SK-N-SH (cell line): ENCODE results near the gene TFB1M. TPM values are rescaled to one million over a fixed set of nuclear protein-coding genes. Genes with fewer than 3 reads are reported as not detected.
A peak's percentile ranks its signal among the peaks of the same experiment; 100 is the strongest.

Source experiments
- CTCF ChIA-PET: fragments of 300-600, 350-600 bp; formaldehyde crosslinking; extraction: SDS; loops from one replicate; lab custom pipeline; 2021; lab: Yijun Ruan, JAX
- POLR2A ChIA-PET: fragments of 350-600 bp; sonication (Branson Sonifier 250); formaldehyde crosslinking; extraction: SDS; loops from one replicate; lab custom pipeline; 2020; ENCODE audit warnings: antibody characterized with exemption, inconsistent platforms; lab: Yijun Ruan, JAX
- DNase-seq: peaks from one replicate; pipeline ENCODE4 v3.0.0; 2012
- H2AFZ ChIP-seq: fragments of 200-600 bp; sonication (generic); 2 replicates; pipeline ENCODE4 v1.8.1; 2016; ENCODE audit warnings: antibody characterized with exemption, mild to moderate bottlenecking, low read depth
- H3F3A ChIP-seq: fragments of 200-600 bp; sonication (generic); replicated peaks from 2 replicates; pipeline ENCODE3; 2016; ENCODE audit warnings: antibody characterized with exemption, mild to moderate bottlenecking; ENCODE audit not compliant: insufficient read depth
- H3K27ac ChIP-seq, 2 experiments: fragments of 200-500 bp in 1 of 2; fragments of 200-600 bp in 1 of 2; sonication (Bioruptor generic) in 1 of 2; sonication (generic), shearing (Covaris generic) in 1 of 2; 2 replicates each; pipeline versions ENCODE4 v1.5.1 to v1.6.1; 2014 to 2016; ENCODE audit warnings: low read depth in 2 of 2, inconsistent platforms in 1 of 2, low read length in 1 of 2, mild to moderate bottlenecking in 1 of 2, mixed read lengths in 1 of 2
- H3K27me3 ChIP-seq: fragments of 200-600 bp; sonication (generic), shearing (Covaris generic); 2 replicates; pipeline ENCODE4 v1.6.1; 2016; ENCODE audit warnings: mixed run types; ENCODE audit not compliant: insufficient read depth
- H3K36me3 ChIP-seq, 2 experiments: fragments of 200-500 bp in 1 of 2; fragments of 200-600 bp in 1 of 2; sonication (Bioruptor generic) in 1 of 2; sonication (generic) in 1 of 2; replicated peaks in 1 of 2; 2 replicates each; pipeline versions ENCODE3 to v1.5.1; 2014 to 2016; ENCODE audit warnings: low read length in 1 of 2, mild to moderate bottlenecking in 1 of 2; ENCODE audit not compliant: insufficient read depth in 2 of 2, control insufficient read depth in 1 of 2
- H3K4me1 ChIP-seq, 2 experiments: fragments of 200-500 bp in 1 of 2; fragments of 200-600 bp in 1 of 2; sonication (Bioruptor generic) in 1 of 2; sonication (generic), shearing (Covaris generic) in 1 of 2; 2 replicates each; pipeline versions ENCODE4 v1.5.1 to v1.6.1; 2014 to 2016; ENCODE audit warnings: low read depth in 1 of 2, low read length in 1 of 2, mixed run types in 1 of 2; ENCODE audit not compliant: insufficient read depth in 2 of 2, control insufficient read depth in 1 of 2
- H3K4me2 ChIP-seq: fragments of 200-600 bp; sonication (generic), shearing (Covaris generic); 2 replicates; pipeline ENCODE4 v1.6.1; 2017; ENCODE audit warnings: mixed run types
- H3K4me3 ChIP-seq, 2 experiments: fragments of 200-500 bp in 1 of 2; fragments of 200-600 bp in 1 of 2; sonication (Bioruptor generic) in 1 of 2; sonication (generic), shearing (Covaris generic) in 1 of 2; 2 replicates each; pipeline versions ENCODE4 v1.5.1 to v1.8.1; 2014 to 2016; ENCODE audit warnings: low read depth in 2 of 2, inconsistent platforms in 1 of 2, low read length in 1 of 2, mild to moderate bottlenecking in 1 of 2, mixed read lengths in 1 of 2, moderate library complexity in 1 of 2
- H3K79me2 ChIP-seq: fragments of 200-600 bp; sonication (generic); 2 replicates; pipeline ENCODE4 v1.8.1; 2017; ENCODE audit warnings: mild to moderate bottlenecking; ENCODE audit not compliant: insufficient read depth
- H3K9ac ChIP-seq: fragments of 200-600 bp; sonication (generic); 2 replicates; pipeline ENCODE4 v1.6.1; 2017; ENCODE audit warnings: mixed run types
- H3K9me2 ChIP-seq: fragments of 200-600 bp; sonication (generic); 2 replicates; pipeline ENCODE4 v1.6.1; 2017; ENCODE audit warnings: mixed run types
- H3K9me3 ChIP-seq: fragments of 200-600 bp; sonication (generic); 2 replicates; pipeline ENCODE4 v1.6.1; 2017; ENCODE audit warnings: mixed run types, mild to moderate bottlenecking, moderate library complexity
- H4K20me1 ChIP-seq: fragments of 200-600 bp; sonication (generic); 2 replicates; pipeline ENCODE4 v1.6.1; 2017; ENCODE audit warnings: mild to moderate bottlenecking, mixed run types; ENCODE audit not compliant: insufficient read depth
- CHD2 ChIP-seq: fragments of 150-350 bp; IDR thresholded peaks from 2 replicates; pipeline ENCODE4 v1.6.1; 2018; ENCODE audit warnings: low read length; ENCODE audit not compliant: partially characterized antibody
- CTCF ChIP-seq: fragments of 200-600 bp; sonication (generic); IDR thresholded peaks from 2 replicates; pipeline ENCODE4 v1.6.1; 2017; ENCODE audit warnings: antibody characterized with exemption, mild to moderate bottlenecking, moderate library complexity
- ELF1 ChIP-seq: IDR thresholded peaks from 2 replicates; pipeline ENCODE4 v1.4.0; 2012
- FOSL2 ChIP-seq: IDR thresholded peaks from 2 replicates; pipeline ENCODE4 v1.4.0; 2012; ENCODE audit warnings: low read depth, mild to moderate bottlenecking, moderate library complexity, borderline replicate concordance
- FOXJ3 ChIP-seq: sonication (generic); formaldehyde crosslinking; IDR thresholded peaks from 2 replicates; pipeline ENCODE4 v1.5.1; 2020; ENCODE audit warnings: mild to moderate bottlenecking, missing genetic modification reagents
- GABPA ChIP-seq: IDR thresholded peaks from 2 replicates; pipeline ENCODE4 v1.4.0; 2012; ENCODE audit warnings: low read depth, mild to moderate bottlenecking
- GATA2 ChIP-seq: sonication (generic); formaldehyde crosslinking; IDR thresholded peaks from 2 replicates; pipeline ENCODE4 v1.5.0; 2020; ENCODE audit warnings: mild to moderate bottlenecking, missing genetic modification reagents
- IRF3 ChIP-seq: fragments of 150-350 bp; IDR thresholded peaks from 2 replicates; pipeline ENCODE4 v1.6.1; 2016; ENCODE audit warnings: mild to moderate bottlenecking, low read depth, low read length
- JUND ChIP-seq: IDR thresholded peaks from 2 replicates; pipeline ENCODE4 v1.4.0; 2012
- MAX ChIP-seq: IDR thresholded peaks from 2 replicates; pipeline ENCODE4 v1.4.0; 2012; ENCODE audit warnings: low read depth
- MXI1 ChIP-seq: IDR thresholded peaks from 2 replicates; pipeline ENCODE4 v1.6.1; 2012; ENCODE audit warnings: mild to moderate bottlenecking, low read depth, low read length, improper control_type of control experiment
- NFIC ChIP-seq: IDR thresholded peaks from 2 replicates; pipeline ENCODE4 v1.4.0; 2012; ENCODE audit warnings: borderline replicate concordance
- PBX3 ChIP-seq: IDR thresholded peaks from 2 replicates; pipeline ENCODE4; 2012
- POLR2AphosphoS5 ChIP-seq: IDR thresholded peaks from 2 replicates; pipeline ENCODE4 v1.6.1; 2012; ENCODE audit warnings: low read depth, low read length
- RAD21 ChIP-seq: IDR thresholded peaks from 2 replicates; pipeline ENCODE4 v1.6.1; 2012; ENCODE audit warnings: mild to moderate bottlenecking, low read length
- RXRA ChIP-seq: IDR thresholded peaks from 2 replicates; pipeline ENCODE4 v1.4.0; 2012; ENCODE audit warnings: low read depth, mild to moderate bottlenecking, borderline replicate concordance
- SMC3 ChIP-seq: IDR thresholded peaks from 2 replicates; pipeline ENCODE4 v1.6.1; 2012; ENCODE audit warnings: low read depth, low read length, improper control_type of control experiment
- TEAD4 ChIP-seq: IDR thresholded peaks from 2 replicates; pipeline ENCODE4 v1.4.0; 2012; ENCODE audit warnings: mild to moderate bottlenecking, borderline replicate concordance; ENCODE audit not compliant: insufficient read depth
- USF1 ChIP-seq: IDR thresholded peaks from 2 replicates; pipeline ENCODE4 v1.4.0; 2012; ENCODE audit warnings: low read depth, borderline replicate concordance
- YY1 ChIP-seq: IDR thresholded peaks from 2 replicates; pipeline ENCODE4 v1.4.0; 2012; ENCODE audit warnings: low read depth, mild to moderate bottlenecking
- WGBS: methylation state at CpG from one replicate; pipeline ENCODE4 v1.1.6; 2017; ENCODE audit warnings: low lambda C conversion rate; 5-methylcytosine and 5-hydroxymethylcytosine counted together
- polyA plus RNA-seq, 3 experiments: library from polyadenylated mRNA; depleted of rRNA; stranded (reverse); fragments of >200 nt; gene quantifications; 2 replicates each; pipeline ENCODE4 v1.2.3, GENCODE V29; 2012

The TFB1M gene
- polyA plus RNA-seq, 1 of the 3 experiments (the other 2 are of a cell fraction): 28.4 TPM

- Histone ChIP-seq H3F3A (peaks cover 36% of the 10 kb centered on the region), H3K79me2 (peaks cover 13% of the 10 kb centered on the region; the same call in 1 of the 2 replicates), H4K20me1 (no peaks in the 10 kb centered on the region), H3K9ac (no peak overlapping the region), H3K36me3 (peaks cover 7 to 10% of the 10 kb centered on the region in 2 experiments), H3K4me2 (no peak overlapping the region), H3K27ac (peak overlapping the region; percentile 93 to 98; a peak in 3 of 4 replicates), H3K9me3 (no peaks in the 10 kb centered on the region), H3K4me1 (peaks cover 28 to 65% of the 10 kb centered on the region in 2 experiments), H3K9me2 (no peaks in the 10 kb centered on the region), H3K27me3 (no peaks in the 10 kb centered on the region), H2AFZ (no peak overlapping the region), H3K4me3 (no peak overlapping the region)
- no peak for DNase-seq
- TF ChIP-seq CTCF: no peak
- no peak for TF ChIP-seq MXI1
- TF ChIP-seq RAD21: no peak
- TF ChIP-seq USF1: no peak
- TF ChIP-seq JUND: no peak
- TF ChIP-seq YY1: no peak
- 79% methylated on average over 7 of the region's 7 CpGs for WGBS
- ChIA-PET CTCF (interaction anchor here (1.0 to 4.0 kb wide), 4 partner anchors 13 to 344 kb away, joined by 3 to 15 read pairs (median 5); no protein-coding TSS in a partner anchor), POLR2A (no interaction called here)
These were observed 43.7 kb downstream of the TFB1M start for GRCh38 chr6:155270561-155271091.

- Histone ChIP-seq H3K4me2 (no peak overlapping the region), H3K27me3 (no peaks in the 10 kb centered on the region), H3K27ac (peak overlapping the region in 1 of 2 experiments; percentile 98; a peak in 2 of 4 replicates), H3K9me3 (no peaks in the 10 kb centered on the region), H3K4me3 (no peak overlapping the region), H3K9me2 (no peaks in the 10 kb centered on the region), H3K4me1 (peaks cover 28 to 66% of the 10 kb centered on the region in 2 experiments; a peak in 3 of 4 replicates), H3K9ac (no peak overlapping the region), H3K36me3 (peaks cover 8 to 11% of the 10 kb centered on the region in 2 experiments), H3F3A (peaks cover 31% of the 10 kb centered on the region), H3K79me2 (peaks cover 15% of the 10 kb centered on the region; the same call in 1 of the 2 replicates), H2AFZ (no peak overlapping the region), H4K20me1 (no peaks in the 10 kb centered on the region)
- no peak for DNase-seq
- no peak for TF ChIP-seq MAX
- no peak for TF ChIP-seq TEAD4
- TF ChIP-seq ELF1: no peak
- no peak for TF ChIP-seq GATA2
- TF ChIP-seq NFIC: no peak
- TF ChIP-seq SMC3: no peak
- TF ChIP-seq IRF3: no peak
- no peak for TF ChIP-seq USF1
- TF ChIP-seq POLR2AphosphoS5: no peak
- no peak for TF ChIP-seq CHD2
- no peak for TF ChIP-seq FOXJ3 (CRISPR knock-in tag)
- no peak for TF ChIP-seq FOSL2
- no peak for TF ChIP-seq GABPA
- no peak for TF ChIP-seq RXRA
- no peak for TF ChIP-seq PBX3
- POLR2A ChIA-PET: no interaction called here
- 82% methylated on average over 3 of the region's 3 CpGs for WGBS
- CTCF ChIA-PET: interaction anchor here (1.0 to 4.0 kb wide), 5 partner anchors 12 to 342 kb away, joined by 3 to 15 read pairs (median 4); no protein-coding TSS in a partner anchor
These were observed 44.5 kb downstream of the TFB1M start for GRCh38 chr6:155269765-155270164.
